NOMO-1 treated with DMSO at 0.1 percent for 48 hours (cell line): ENCODE measurements around the gene MMP11.

ENCODE experiments used
- DNase-seq: peaks from one replicate; lab custom pipeline; 2025; ENCODE audit not compliant: unreplicated experiment; lab: John Stamatoyannopoulos, UW

Gene MMP11

GRCh38 chr22:23779731-23780130 is 7.1 kb downstream of the MMP11 start:
- DNase-seq, result no peak

GRCh38 chr22:23780146-23780748 is 7.6 kb downstream of the MMP11 start:
- DNase-seq, result no peak

- no peak for DNase-seq
Observed at GRCh38 chr22:23781065-23781464, 8.4 kb downstream of the MMP11 start.

- DNase-seq, result no peak
Observed at GRCh38 chr22:23781511-23782183, 9.0 kb downstream of the MMP11 start.

GRCh38 chr22:23782252-23782651 is 9.6 kb downstream of the MMP11 start:
- no peak for DNase-seq

GRCh38 chr22:23782703-23783102 is 10.1 kb downstream of the MMP11 start:
- DNase-seq, result no peak

- no peak for DNase-seq
Observed at GRCh38 chr22:23783265-23784150, 10.9 kb downstream of the MMP11 start.

GRCh38 chr22:23784215-23784732 is 11.6 kb downstream of the MMP11 start:
- DNase-seq, result no peak

- no peak for DNase-seq
Observed at GRCh38 chr22:23786261-23786710, 13.6 kb downstream of the MMP11 start.

- peak; percentile 83 for DNase-seq
Observed at GRCh38 chr22:23786752-23787599, 14.3 kb downstream of the MMP11 start, which contains the start of gene SMARCB1. Gene SMARCB1 (plus strand): TSS chr22:23786966. CDS start chr22:23787170, 204 bp downstream.

- no peak for DNase-seq
Observed at GRCh38 chr22:23787600-23787896, 14.9 kb downstream of the MMP11 start.

GRCh38 chr22:23787910-23788309 is 15.3 kb downstream of the MMP11 start:
- no peak for DNase-seq

- DNase-seq, result no peak
Observed at GRCh38 chr22:23789121-23789520, 16.5 kb downstream of the MMP11 start.

- DNase-seq, result no peak
Observed at GRCh38 chr22:23789638-23790037, 17.0 kb downstream of the MMP11 start.

GRCh38 chr22:23790819-23791737 is 18.4 kb downstream of the MMP11 start:
- DNase-seq, result no peak

GRCh38 chr22:23791738-23792645 is 19.3 kb downstream of the MMP11 start:
- DNase-seq, result no peak

- no peak for DNase-seq
Observed at GRCh38 chr22:23793326-23793725, 20.7 kb downstream of the MMP11 start.

GRCh38 chr22:23796461-23796860 is 23.8 kb downstream of the MMP11 start:
- DNase-seq, result no peak
